ENCODE data around the gene EIF4G3.

EIF4G3 gene

DNA sequence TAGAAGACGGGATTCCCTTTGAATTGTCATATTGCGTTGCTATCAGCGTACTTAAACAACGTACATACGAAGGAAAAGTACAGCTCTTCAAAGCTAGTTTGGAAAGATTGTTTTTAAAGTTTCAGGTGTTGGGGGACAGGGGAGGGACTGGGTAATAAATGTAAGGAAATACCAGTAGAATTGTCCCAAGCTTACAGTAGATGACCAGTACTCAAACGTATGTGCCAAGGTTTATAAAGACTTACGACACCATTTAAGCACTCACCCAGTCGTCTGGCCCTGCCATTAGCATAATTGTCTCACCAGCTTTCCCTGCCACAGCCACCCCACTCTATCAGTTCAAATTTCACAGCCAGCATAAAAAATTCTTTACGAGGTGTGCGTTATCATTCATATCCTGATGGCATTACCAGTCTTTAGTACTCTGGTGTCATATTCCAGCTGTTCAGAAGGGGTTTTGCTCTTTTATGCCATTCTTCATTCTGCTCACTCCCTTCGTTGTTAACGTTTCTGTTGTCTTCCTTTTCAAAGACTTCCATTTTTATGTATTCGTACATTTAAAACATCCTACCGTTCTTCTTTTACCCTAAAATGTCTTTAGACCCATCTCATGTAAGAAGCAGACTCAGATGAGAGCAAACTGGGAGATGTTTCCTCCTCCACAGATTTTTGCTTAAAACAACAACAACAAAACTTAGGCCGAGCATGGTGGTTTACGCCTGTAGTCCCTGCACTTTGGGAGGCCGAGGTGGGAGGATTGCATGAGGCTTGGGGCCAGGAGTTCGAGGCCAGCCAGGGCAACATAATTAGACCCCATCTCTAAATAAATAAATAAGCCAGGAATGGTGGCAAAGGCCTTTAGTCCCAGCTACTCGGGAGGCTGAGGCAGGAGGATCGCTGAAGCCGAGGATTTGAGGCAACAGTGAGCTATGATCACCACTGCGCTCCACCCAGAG, 388.6 kb downstream of the EIF4G3 start:
- no peak for DNase-seq

GRCh38 chr1:20787029-20787839, 389.5 kb downstream of the EIF4G3 start, which contains the start of gene HP1BP3:
Gene HP1BP3, minus strand, starts transcription at chr1:20787307. Its CDS starts 6,867 bp downstream, at chr1:20780440.
- DNase-seq, result peak; percentile 59 to 85 (median 71)

- peak; percentile 88 to 95 (median 90) for DNase-seq
Measured at GRCh38 chr1:20786253-20787028, 390.3 kb downstream of the EIF4G3 start.

DNA sequence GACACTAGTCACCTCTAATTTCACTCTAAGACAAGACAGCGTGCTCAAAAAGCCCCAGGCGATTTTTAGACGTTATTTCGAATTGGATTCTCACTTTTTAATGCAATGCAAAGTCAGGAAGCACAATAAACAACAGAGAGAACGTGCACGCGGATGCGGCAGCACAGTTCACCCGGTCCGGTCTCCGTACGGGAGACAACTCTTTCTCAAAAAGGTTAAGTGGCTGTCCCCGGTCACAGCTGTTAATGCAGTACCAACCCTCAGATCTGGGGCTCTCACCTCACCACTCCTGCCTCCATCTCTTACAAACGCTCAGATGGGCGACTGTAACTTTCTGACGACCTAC, 390.8 kb downstream of the EIF4G3 start:
- peak in 1 of 4 experiments; percentile 24 for DNase-seq

GRCh38 chr1:20775700-20776099, 401.0 kb downstream of the EIF4G3 start:
- DNase-seq, result no peak

DNA sequence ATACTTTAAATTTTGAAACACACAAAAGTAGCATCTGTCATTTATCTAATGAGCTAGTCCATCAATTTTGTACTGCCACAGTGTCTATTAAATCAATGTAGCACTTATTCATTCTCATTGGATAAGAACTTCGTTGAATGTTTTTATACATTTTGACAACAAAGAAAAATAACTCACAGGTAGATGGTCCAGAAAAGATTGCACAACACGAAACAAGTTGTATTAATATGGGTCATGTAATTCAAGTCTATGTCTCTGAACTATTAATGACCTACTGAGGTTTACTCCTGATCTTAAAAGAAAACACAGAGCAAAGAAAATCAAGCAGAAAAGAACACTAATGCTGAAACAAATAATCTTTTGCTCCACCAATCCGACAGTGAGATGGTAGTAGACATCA, 404.9 kb downstream of the EIF4G3 start:
- DNase-seq, result no peak

DNA sequence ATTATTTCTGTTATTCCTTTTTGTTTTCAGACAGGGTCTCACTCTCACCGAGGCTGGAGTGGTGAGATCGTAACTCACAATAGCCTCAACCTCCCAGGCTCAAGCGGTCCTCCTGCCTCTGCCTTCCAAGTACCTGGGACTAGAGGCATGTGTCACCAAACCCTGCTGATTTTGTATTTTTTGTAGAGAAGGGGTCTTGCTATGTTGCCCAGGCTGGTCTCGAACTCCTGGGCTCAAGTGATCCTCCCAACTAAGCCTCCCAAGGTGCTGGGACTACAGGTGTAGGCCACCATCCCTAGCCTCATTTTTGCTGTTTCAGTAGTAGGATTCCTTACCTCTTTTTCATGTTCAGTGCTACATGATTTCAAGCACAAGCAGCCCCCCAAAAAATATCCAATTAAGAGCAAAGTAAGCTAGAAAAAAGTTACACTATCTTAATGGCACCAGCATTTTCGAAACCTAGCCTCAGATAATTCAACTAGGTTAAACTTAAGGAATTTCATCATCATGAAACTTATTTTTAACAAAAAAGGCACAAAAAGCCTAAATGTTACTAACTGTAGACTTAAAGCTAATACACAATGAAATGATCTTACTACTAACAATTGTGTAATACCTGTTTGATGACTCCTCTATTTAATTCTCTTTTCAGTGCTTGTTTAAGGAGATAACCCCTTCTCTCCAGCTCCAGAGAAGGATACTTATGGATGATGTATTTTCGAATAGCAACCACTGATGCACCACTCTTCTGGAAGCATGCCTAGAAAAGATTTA, 406.2 kb downstream of the EIF4G3 start:
- DNase-seq, result no peak

DNA sequence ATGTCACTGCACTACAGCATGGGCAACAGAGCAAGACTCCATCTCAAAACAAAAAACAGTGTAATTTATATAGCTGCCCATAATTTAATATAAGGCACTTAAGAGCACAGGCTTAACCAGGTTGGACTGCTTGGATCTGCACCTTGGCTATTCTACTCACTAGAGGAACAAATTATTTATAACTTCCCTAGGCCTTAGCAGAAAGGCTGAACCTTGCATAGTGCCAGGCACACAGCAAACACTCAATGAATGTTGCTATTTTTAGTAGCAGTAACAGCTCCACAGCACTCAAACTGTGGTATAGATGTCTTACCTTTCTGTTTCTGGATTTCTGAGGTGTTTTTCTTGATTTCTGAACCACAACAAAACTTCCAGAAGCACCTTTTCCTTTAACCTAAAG, 409.4 kb downstream of the EIF4G3 start:
- DNase-seq, result no peak

DNA sequence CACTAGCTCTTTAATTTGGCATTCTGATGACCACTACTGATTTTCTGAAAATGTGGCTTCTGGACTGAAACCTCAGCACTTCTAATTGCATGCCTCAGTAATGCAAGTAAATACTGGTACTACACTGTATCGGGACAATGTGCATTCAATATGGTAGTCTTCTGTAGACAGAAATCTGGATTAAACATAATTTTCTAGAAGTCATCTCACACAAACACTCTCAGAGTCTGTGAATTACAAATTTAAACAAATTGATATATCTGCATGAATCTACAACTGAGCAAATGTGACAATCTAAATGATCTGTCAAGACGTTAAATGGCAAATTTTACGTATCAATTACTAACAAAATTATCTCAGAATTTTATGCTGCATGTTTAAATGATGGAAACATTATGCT, 413.3 kb downstream of the EIF4G3 start:
- DNase-seq, result no peak

- DNase-seq, result no peak
Measured at GRCh38 chr1:20760322-20760721, 416.4 kb downstream of the EIF4G3 start.

All from activated naive CD4-positive, alpha-beta T cell (primary cell).